Subcutaneous adipose tissue (tissue), 4 donors: ENCODE measurements around the gene USH2A. TPM values are rescaled to one million over a fixed set of nuclear protein-coding genes. Genes with fewer than 3 reads are reported as not detected.

Experiments
- total RNA-seq, 4 donors: library from RNA; depleted of rRNA; stranded (reverse); fragments of >200 nt; gene quantifications; one replicate each; pipeline ENCODE4 v1.1.0, GENCODE V29; 2016
- TF ChIP-seq, protein P1 (sequence below): fragments of 450-650 bp; IDR thresholded peaks from one replicate; pipeline ENCODE4 v1.5.1; 2016; ENCODE audit warnings: low read depth, mild to moderate bottlenecking, control low read depth, antibody characterized with exemption, moderate library complexity

USH2A gene
- total RNA-seq, 4 donors from 2014 or later: under 0.01 TPM; not detected in 3

DNA sequence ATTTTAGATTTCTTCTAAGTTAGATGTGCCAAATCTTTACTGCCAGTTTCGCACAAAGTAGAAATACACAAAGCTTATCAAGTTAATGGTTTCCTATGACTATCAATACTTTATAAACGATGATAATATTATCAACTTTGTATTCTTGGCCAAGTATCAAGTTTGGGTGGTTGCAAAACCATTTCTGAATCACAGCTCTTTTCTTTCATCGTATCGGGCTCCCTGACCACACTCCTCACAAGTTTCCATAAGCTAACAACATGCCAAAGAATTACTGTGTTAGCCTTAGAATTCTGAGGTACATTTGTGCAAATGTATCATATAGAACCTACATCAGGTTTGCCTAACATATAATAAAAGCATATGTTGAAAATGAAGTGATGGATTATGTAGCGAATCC, 545.1 kb downstream of the USH2A start:
- TF ChIP-seq, protein P1, sequence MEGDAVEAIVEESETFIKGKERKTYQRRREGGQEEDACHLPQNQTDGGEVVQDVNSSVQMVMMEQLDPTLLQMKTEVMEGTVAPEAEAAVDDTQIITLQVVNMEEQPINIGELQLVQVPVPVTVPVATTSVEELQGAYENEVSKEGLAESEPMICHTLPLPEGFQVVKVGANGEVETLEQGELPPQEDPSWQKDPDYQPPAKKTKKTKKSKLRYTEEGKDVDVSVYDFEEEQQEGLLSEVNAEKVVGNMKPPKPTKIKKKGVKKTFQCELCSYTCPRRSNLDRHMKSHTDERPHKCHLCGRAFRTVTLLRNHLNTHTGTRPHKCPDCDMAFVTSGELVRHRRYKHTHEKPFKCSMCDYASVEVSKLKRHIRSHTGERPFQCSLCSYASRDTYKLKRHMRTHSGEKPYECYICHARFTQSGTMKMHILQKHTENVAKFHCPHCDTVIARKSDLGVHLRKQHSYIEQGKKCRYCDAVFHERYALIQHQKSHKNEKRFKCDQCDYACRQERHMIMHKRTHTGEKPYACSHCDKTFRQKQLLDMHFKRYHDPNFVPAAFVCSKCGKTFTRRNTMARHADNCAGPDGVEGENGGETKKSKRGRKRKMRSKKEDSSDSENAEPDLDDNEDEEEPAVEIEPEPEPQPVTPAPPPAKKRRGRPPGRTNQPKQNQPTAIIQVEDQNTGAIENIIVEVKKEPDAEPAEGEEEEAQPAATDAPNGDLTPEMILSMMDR: no peak

DNA sequence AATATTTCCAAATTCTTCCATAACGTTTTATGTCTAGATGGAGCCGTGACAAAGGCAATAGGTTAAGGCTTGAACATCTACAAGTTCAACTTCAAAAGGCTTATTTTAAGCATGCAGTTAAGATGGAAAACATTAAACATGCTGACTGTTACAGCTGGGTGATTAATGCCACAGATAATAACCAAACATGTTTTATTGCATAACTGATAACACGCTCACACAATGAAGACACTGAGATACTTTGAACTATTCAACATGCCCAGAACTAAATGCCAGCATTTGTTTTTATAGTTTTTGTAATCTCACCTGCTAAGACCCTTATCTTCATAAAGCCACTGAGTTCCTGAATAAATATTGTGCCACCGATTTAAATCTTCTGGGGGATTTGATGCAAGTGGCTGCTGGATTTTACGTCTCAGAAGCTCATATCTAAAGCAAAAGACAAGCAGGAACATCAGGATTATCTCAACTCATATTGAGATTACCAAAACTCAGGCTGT, 545.7 kb downstream of the USH2A start:
- TF ChIP-seq, protein P1: no peak

DNA sequence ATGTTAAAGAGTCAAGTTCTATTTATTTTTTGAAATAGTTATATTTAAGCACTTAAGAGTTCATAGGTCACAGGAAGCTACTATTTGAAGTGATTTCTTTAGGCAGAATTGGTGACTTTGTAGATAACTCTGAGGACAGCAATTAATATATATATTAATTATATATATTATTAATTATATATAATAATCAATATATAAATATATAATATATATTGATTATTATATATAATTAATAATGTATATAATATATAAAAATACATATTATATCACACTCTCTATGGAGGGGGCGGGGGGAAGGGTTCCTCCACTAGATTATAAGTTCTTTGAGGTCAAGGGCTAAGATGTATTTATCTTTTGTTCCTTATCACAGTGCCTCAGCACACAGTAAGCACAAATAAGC, 547.5 kb downstream of the USH2A start:
- TF ChIP-seq, protein P1: no peak

DNA sequence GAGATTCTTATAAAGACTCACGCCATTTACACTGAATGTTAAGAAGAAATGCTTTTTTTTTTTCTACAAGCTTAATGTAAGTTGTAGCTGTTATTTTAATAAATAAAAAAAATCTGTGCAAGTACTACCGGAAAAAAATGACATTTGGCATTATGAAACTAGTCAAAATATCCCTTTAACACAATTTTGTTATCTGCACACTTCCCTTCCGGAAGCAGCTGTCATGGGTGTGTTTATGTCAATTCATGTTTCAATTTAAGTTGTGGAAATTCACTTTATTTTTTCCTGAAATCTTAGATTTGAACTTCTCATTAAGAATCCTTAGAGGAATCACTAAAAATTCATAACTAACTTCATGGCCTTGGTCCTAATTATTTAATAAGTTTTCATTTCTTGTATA, 548.0 kb downstream of the USH2A start:
- TF ChIP-seq, protein P1: no peak

DNA sequence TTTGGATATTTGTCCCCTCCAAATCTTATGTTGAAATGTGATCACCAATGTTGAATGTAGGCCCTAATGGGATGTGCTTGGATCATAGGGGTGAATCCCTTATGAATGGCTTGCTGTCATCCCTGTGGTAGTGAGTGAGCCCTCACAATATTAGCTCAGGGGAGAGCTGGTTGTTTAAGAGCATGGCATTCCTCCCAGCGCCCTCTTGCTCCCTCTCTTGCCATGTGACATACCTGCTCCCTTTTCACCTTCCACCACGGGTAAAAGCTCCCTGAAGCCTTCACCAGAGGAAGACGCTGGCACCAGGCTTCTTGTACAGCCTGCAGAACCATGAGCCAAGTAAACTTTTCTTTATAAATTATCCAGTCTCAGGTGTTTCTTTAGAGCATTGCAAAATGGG, 550.6 kb downstream of the USH2A start:
- TF ChIP-seq, protein P1: no peak

DNA sequence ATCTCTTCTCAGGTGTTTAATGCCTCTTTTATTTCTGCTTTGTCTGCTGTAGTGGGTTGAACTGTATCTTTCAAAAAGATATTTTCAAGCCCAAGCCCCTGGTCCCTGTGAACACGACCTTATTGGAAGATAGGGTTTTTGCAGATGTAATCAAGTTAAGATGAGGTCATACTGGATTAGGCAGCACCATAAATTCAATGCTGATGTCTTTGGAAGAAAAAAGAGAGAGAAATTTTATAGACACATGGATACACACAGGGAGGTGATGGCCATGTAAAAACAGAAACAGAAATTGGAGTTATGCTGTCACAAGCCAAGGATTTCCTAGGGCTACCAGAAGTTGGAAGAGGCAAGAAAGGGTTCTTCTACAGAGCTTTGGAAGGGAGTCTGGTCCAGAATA, 554.7 kb downstream of the USH2A start:
- TF ChIP-seq, protein P1: no peak

DNA sequence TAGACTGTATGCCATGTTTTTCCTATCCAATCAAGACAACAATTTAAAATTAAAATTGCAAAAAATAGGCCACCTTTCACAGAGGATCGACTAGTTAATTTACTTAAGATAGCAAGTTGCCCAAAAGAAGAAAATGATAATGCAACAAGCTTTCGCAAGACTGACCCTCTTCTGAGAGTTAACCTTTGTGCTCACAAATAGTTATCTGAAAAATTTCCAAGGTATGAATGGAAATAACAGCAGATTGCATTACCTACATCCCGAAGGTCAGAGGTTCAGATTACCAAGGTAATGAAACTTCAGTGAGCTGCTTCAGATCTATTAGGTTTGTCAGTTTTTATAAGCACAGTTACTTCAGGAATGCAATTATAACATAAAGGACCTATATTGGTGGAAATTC, 558.2 kb downstream of the USH2A start:
- TF ChIP-seq, protein P1: no peak
